GM12878 (cell line): ENCODE results near the gene HJV. TPM values are rescaled to one million over a fixed set of nuclear protein-coding genes. Genes with fewer than 3 reads are reported as not detected.

Source experiments
- BHLHE40 ChIP-seq, 2 experiments: fragments of 450-650 bp in 1 of 2; IDR thresholded peaks; 2 replicates each; pipeline ENCODE4 v1.6.1; 2011 to 2017; ENCODE audit warnings: low read depth in 2 of 2, borderline replicate concordance in 1 of 2, improper control_type of control experiment in 1 of 2, low read length in 1 of 2, mild to moderate bottlenecking in 1 of 2
- CBFB ChIP-seq: IDR thresholded peaks from 2 replicates; pipeline ENCODE4 v1.6.1; 2016; ENCODE audit warnings: antibody characterized with exemption, low read depth
- LARP7 ChIP-seq: fragments of 450-650 bp; IDR thresholded peaks from 2 replicates; pipeline ENCODE4 v1.6.1; 2017; ENCODE audit warnings: mild to moderate bottlenecking
- MYB ChIP-seq: fragments of 150-350 bp; IDR thresholded peaks from 2 replicates; pipeline ENCODE4 v1.6.1; 2014; ENCODE audit warnings: mild to moderate bottlenecking, low read depth, low read length, borderline replicate concordance
- NBN ChIP-seq: fragments of 450-650 bp; IDR thresholded peaks from 2 replicates; pipeline ENCODE4 v1.6.1; 2016
- NFYA ChIP-seq: IDR thresholded peaks from 2 replicates; pipeline ENCODE4 v1.6.1; 2011; ENCODE audit warnings: low read depth, mild to moderate bottlenecking, low read length, improper control_type of control experiment, borderline replicate concordance
- NR2F1 ChIP-seq: fragments of 450-650 bp; conservative IDR thresholded peaks from 2 replicates; pipeline ENCODE4 v1.6.1; 2017; ENCODE audit warnings: mild to moderate bottlenecking
- PML ChIP-seq: IDR thresholded peaks from 2 replicates; pipeline ENCODE4 v1.6.1; 2012; ENCODE audit warnings: low read length, inconsistent platforms
- POLR2A ChIP-seq: IDR thresholded peaks from 2 replicates; pipeline ENCODE4 v1.6.1; 2011; ENCODE audit warnings: low read depth, mild to moderate bottlenecking, low read length
- RUNX3 ChIP-seq: IDR thresholded peaks from 2 replicates; pipeline ENCODE4 v1.6.1; 2012; ENCODE audit warnings: low read length, inconsistent platforms
- SMAD1 ChIP-seq: fragments of 450-650 bp; IDR thresholded peaks from 2 replicates; pipeline ENCODE4 v1.6.1; 2018; ENCODE audit warnings: mild to moderate bottlenecking, low read depth; ENCODE audit not compliant: partially characterized antibody
- SMAD5 ChIP-seq: IDR thresholded peaks from 2 replicates; pipeline ENCODE4 v1.6.1; 2016; ENCODE audit warnings: antibody characterized with exemption, low read depth
- WRNIP1 ChIP-seq: IDR thresholded peaks from 2 replicates; pipeline ENCODE4 v1.6.1; 2011; ENCODE audit warnings: low read depth, low read length, improper control_type of control experiment, borderline replicate concordance
- polyA plus RNA-seq, 11 experiments: library from polyadenylated mRNA; depleted of rRNA in 4 of 11; unstranded in 6 of 11; stranded (reverse) in 5 of 11; fragments of >200 nt; fragmentation: Nextera tagmentation in 4 of 11; fragmentation: Illumina TruSeq in 1 of 11; extraction: Ambion mirVana in 4 of 11; extraction: Trizol in 1 of 11; gene quantifications; 1 replicate in 1 of 11; 2 replicates in 10 of 11; pipeline versions ENCODE4 v1.2.1 to v1.2.3, GENCODE V29; 2011 to 2016; ENCODE audit warnings: inconsistent platforms in 2 of 11, missing spikeins in 2 of 11, low read depth in 1 of 11
- total RNA-seq, 4 experiments: library from RNA; depleted of rRNA in 3 of 4; stranded (reverse); fragments of >200 nt in 3 of 4; fragmentation: Illumina TruSeq in 1 of 4; extraction: Trizol in 1 of 4; gene quantifications; 2 replicates each; pipeline versions ENCODE4 v1.2.1 to v1.2.3, GENCODE V29; 2013 to 2021
- TF ChIP-seq, protein P1 (sequence below): fragments of 450-650 bp; IDR thresholded peaks from 2 replicates; pipeline ENCODE4 v1.6.1; 2017; ENCODE audit warnings: mild to moderate bottlenecking, moderate library complexity
- TF ChIP-seq, protein P2 (sequence below): fragments of 450-650 bp; IDR thresholded peaks from 2 replicates; pipeline ENCODE4 v1.6.1; 2018; ENCODE audit warnings: mild to moderate bottlenecking, low read depth, moderate library complexity; ENCODE audit not compliant: partially characterized antibody
- TF ChIP-seq, protein P3 (sequence below): fragments of 450-650 bp; formaldehyde crosslinking; IDR thresholded peaks from 2 replicates; pipeline ENCODE4 v1.5.0; 2022; ENCODE audit warnings: mild to moderate bottlenecking, missing genetic modification characterization
- TF ChIP-seq, protein P4 (sequence below): fragments of 450-650 bp; IDR thresholded peaks from 2 replicates; pipeline ENCODE4 v1.6.1; 2017; ENCODE audit warnings: mild to moderate bottlenecking, moderate library complexity

HJV gene
- total and polyA plus RNA-seq, 10 of the 15 experiments (the other 5 are each of a cell fraction or from before 2014, with no cell fraction given): not detected

DNA sequence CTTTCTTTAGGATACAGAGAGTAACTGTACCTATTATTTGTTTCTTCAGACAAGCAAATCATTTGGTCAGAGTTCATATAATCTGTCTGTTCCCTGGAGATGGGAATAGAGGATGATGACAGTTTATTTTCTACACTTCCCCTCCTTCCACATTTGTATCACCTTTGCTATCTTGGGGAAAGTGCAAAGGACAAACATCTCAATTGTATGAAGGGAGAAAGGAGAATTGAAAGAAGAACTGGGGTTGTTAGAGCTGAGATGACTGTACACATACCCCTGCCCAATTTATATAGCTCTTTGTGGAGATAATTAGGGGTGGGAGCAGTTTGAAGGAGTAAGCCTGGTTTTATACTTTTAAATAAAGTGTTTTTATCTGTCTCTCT, 43.1 kb downstream of the HJV start (continued):
- TF ChIP-seq NR2F1: peak; percentile 27; the same call in 1 of the 2 replicates
- no peak for TF ChIP-seq NBN
- TF ChIP-seq BHLHE40 (IDR thresholded peaks at IDR 0.05; ENCODE audit: borderline replicate concordance in 1 of 2, low read depth in 2 of 2, low read length in 1 of 2): peak in 1 of 2 experiments; percentile 20; a peak in 1 of 4 replicates
- TF ChIP-seq, protein P1, sequence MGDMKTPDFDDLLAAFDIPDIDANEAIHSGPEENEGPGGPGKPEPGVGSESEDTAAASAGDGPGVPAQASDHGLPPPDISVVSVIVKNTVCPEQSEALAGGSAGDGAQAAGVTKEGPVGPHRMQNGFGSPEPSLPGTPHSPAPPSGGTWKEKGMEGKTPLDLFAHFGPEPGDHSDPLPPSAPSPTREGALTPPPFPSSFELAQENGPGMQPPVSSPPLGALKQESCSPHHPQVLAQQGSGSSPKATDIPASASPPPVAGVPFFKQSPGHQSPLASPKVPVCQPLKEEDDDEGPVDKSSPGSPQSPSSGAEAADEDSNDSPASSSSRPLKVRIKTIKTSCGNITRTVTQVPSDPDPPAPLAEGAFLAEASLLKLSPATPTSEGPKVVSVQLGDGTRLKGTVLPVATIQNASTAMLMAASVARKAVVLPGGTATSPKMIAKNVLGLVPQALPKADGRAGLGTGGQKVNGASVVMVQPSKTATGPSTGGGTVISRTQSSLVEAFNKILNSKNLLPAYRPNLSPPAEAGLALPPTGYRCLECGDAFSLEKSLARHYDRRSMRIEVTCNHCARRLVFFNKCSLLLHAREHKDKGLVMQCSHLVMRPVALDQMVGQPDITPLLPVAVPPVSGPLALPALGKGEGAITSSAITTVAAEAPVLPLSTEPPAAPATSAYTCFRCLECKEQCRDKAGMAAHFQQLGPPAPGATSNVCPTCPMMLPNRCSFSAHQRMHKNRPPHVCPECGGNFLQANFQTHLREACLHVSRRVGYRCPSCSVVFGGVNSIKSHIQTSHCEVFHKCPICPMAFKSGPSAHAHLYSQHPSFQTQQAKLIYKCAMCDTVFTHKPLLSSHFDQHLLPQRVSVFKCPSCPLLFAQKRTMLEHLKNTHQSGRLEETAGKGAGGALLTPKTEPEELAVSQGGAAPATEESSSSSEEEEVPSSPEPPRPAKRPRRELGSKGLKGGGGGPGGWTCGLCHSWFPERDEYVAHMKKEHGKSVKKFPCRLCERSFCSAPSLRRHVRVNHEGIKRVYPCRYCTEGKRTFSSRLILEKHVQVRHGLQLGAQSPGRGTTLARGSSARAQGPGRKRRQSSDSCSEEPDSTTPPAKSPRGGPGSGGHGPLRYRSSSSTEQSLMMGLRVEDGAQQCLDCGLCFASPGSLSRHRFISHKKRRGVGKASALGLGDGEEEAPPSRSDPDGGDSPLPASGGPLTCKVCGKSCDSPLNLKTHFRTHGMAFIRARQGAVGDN: 0 out of 2 replicates have a peak, but pooled peaks have one; percentile 34
- TF ChIP-seq SMAD5: 0 out of 2 replicates have a peak, but pooled peaks have one; percentile 2
- TF ChIP-seq, protein P2, sequence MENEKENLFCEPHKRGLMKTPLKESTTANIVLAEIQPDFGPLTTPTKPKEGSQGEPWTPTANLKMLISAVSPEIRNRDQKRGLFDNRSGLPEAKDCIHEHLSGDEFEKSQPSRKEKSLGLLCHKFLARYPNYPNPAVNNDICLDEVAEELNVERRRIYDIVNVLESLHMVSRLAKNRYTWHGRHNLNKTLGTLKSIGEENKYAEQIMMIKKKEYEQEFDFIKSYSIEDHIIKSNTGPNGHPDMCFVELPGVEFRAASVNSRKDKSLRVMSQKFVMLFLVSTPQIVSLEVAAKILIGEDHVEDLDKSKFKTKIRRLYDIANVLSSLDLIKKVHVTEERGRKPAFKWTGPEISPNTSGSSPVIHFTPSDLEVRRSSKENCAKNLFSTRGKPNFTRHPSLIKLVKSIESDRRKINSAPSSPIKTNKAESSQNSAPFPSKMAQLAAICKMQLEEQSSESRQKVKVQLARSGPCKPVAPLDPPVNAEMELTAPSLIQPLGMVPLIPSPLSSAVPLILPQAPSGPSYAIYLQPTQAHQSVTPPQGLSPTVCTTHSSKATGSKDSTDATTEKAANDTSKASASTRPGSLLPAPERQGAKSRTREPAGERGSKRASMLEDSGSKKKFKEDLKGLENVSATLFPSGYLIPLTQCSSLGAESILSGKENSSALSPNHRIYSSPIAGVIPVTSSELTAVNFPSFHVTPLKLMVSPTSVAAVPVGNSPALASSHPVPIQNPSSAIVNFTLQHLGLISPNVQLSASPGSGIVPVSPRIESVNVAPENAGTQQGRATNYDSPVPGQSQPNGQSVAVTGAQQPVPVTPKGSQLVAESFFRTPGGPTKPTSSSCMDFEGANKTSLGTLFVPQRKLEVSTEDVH: no peak
- TF ChIP-seq RUNX3: peak; percentile 18; the same call in 1 of the 2 replicates
- no peak for TF ChIP-seq POLR2A
- TF ChIP-seq LARP7: no peak
- TF ChIP-seq, protein P3, sequence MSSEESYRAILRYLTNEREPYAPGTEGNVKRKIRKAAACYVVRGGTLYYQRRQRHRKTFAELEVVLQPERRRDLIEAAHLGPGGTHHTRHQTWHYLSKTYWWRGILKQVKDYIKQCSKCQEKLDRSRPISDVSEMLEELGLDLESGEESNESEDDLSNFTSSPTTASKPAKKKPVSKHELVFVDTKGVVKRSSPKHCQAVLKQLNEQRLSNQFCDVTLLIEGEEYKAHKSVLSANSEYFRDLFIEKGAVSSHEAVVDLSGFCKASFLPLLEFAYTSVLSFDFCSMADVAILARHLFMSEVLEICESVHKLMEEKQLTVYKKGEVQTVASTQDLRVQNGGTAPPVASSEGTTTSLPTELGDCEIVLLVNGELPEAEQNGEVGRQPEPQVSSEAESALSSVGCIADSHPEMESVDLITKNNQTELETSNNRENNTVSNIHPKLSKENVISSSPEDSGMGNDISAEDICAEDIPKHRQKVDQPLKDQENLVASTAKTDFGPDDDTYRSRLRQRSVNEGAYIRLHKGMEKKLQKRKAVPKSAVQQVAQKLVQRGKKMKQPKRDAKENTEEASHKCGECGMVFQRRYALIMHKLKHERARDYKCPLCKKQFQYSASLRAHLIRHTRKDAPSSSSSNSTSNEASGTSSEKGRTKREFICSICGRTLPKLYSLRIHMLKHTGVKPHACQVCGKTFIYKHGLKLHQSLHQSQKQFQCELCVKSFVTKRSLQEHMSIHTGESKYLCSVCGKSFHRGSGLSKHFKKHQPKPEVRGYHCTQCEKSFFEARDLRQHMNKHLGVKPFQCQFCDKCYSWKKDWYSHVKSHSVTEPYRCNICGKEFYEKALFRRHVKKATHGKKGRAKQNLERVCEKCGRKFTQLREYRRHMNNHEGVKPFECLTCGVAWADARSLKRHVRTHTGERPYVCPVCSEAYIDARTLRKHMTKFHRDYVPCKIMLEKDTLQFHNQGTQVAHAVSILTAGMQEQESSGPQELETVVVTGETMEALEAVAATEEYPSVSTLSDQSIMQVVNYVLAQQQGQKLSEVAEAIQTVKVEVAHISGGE (CRISPR knock-in tag): no peak
- TF ChIP-seq, protein P4, sequence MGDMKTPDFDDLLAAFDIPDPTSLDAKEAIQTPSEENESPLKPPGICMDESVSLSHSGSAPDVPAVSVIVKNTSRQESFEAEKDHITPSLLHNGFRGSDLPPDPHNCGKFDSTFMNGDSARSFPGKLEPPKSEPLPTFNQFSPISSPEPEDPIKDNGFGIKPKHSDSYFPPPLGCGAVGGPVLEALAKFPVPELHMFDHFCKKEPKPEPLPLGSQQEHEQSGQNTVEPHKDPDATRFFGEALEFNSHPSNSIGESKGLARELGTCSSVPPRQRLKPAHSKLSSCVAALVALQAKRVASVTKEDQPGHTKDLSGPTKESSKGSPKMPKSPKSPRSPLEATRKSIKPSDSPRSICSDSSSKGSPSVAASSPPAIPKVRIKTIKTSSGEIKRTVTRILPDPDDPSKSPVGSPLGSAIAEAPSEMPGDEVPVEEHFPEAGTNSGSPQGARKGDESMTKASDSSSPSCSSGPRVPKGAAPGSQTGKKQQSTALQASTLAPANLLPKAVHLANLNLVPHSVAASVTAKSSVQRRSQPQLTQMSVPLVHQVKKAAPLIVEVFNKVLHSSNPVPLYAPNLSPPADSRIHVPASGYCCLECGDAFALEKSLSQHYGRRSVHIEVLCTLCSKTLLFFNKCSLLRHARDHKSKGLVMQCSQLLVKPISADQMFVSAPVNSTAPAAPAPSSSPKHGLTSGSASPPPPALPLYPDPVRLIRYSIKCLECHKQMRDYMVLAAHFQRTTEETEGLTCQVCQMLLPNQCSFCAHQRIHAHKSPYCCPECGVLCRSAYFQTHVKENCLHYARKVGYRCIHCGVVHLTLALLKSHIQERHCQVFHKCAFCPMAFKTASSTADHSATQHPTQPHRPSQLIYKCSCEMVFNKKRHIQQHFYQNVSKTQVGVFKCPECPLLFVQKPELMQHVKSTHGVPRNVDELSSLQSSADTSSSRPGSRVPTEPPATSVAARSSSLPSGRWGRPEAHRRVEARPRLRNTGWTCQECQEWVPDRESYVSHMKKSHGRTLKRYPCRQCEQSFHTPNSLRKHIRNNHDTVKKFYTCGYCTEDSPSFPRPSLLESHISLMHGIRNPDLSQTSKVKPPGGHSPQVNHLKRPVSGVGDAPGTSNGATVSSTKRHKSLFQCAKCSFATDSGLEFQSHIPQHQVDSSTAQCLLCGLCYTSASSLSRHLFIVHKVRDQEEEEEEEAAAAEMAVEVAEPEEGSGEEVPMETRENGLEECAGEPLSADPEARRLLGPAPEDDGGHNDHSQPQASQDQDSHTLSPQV: no peak
- no peak; the same call in 1 of the 2 replicates for TF ChIP-seq PML
- TF ChIP-seq MYB: no peak
- no peak for TF ChIP-seq WRNIP1
- no peak for TF ChIP-seq SMAD1
- TF ChIP-seq CBFB: no peak
- no peak for TF ChIP-seq NFYA
